ENCODE data around the gene KCNK13. TPM values are rescaled to one million over a fixed set of nuclear protein-coding genes. Genes with fewer than 3 reads are reported as not detected.
"Not testable (repeated sequence)": the region's sequence is repeated elsewhere in the genome, so short reads cannot be mapped to it uniquely, and the experiment has no call there.

The KCNK13 gene
- polyA plus RNA-seq, 10 donors, result 0.16 to 0.48 (median 0.42) TPM; not detected in 1

DNA sequence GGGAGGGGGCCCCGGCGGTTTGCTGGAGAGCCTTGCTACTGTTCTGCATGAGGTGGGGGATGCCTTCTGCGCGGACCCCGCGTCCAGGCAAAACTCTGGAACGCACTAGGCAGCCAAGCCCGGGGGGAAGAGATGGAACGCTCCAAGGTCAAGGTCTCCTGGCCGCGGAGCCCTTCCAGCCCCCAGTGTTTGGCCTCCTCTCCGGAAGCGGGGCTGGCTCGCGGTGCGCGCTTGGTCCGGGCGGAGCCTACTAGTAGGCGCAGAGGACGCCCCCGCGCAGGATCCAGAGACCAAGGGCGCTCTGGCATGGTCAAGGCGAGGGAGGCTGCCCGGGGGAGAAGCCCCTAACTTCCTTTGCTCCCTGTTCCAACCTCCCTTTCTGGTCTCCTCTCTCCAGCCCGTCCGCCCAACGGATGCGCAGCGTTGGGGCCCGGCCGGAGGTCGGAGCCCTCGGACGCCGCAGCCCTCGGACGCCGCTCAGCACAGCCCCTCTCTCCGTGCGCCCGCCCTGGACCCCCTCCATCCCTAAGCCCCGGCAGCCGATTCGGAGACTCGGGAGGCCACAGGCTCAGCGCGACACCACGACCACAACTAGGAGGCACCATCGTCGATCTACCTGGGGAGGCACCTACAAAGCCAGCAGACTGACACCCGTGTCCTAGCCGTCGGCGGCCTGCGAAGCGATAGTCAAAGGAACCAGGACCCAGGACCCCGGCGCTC is 669 bp upstream of the KCNK13 start:
- DNase-seq, result no peak

DNA sequence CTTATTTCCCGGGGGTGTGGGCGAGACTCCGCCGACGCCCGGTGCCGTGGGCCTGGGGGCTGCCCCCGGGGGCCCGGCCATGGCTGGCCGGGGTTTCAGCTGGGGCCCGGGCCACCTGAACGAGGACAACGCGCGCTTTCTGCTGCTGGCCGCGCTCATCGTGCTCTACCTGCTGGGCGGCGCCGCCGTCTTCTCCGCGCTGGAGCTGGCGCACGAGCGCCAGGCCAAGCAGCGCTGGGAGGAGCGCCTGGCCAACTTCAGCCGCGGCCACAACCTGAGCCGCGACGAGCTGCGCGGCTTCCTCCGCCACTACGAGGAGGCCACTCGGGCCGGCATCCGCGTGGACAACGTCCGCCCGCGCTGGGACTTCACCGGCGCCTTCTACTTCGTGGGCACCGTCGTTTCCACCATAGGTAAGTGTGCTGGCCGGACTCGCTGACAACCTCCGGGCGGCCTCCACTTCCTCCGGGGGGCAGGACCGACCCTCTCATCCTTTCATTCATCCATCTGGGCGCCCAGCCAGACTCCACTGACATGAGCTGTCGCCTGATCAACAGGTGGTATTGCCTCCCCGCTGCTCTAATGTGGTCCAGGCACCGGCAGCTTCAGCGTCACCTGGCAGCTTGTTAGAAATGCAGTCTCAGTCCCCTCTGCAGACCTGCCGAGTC is 467 bp downstream of the KCNK13 start:
- DNase-seq, result peak in 1 of 3 donors; percentile 48

DNA sequence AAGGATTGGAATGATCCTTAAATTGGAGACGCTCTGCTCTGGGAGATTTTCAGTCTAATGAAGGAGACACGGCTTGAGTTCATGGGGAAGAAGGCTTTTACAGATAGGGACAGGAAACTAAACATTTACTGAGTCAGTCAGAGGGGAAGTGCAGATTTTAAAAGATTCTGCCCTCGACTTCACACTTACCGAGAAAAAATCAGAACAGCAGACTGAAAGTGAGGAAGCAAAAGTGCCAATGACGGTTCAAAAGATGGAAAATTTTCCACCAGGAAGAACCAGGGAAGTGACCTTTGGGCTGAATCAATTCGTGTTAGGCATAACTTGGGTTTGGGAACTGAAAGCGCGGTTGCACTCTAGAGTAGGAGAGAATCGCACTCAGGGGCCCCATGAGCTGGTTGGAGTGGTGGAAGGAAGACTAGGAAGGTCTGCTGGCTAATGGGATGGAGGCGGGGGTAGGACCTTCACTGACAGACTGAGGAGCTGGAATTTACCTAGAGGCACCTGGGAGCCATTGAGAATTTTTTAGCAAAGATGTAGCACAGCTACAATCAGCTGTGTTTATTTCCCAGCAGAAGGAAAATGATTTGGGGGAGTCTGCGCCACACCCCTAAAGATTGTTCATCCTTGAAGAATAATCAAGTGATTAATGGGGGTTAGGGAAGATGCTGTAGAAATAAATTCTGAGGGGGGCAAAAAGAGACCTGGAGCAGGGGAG is 1.2 kb downstream of the KCNK13 start:
- peak in 1 of 3 donors; percentile 21 for DNase-seq

GRCh38 chr14:90072350-90072749 is 10.6 kb downstream of the KCNK13 start:
- no peak for DNase-seq

GRCh38 chr14:90079576-90079975 is 17.8 kb downstream of the KCNK13 start:
- no peak for DNase-seq

DNA sequence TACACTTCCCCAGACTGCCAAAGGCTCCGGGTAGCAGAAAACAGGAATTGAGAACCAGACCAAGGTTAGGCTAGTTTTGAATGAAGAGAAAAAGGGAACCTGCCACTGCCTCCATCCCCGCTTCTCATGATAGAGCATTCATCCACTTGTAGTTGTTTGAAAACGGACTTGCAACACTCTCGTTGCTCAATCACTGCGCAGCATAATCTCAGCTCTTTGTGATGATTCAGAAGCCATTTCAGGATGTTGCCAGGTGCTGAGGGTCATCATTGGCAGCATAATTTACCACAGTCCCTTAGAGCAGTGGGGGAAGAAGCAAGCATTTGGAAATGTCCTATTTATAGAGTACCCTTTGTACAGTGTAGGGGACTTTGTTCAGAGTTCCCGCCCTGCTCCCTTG is 25.6 kb downstream of the KCNK13 start:
- DNase-seq, result peak; percentile 7 to 43 (median 23)

GRCh38 chr14:90088176-90088575 is 26.4 kb downstream of the KCNK13 start:
- no peak for DNase-seq

GRCh38 chr14:90089486-90089885 is 27.7 kb downstream of the KCNK13 start:
- not testable (repeated sequence) for DNase-seq

GRCh38 chr14:90091393-90091792 is 29.6 kb downstream of the KCNK13 start:
- DNase-seq, result peak; percentile 28 to 42 (median 31)

- peak in 1 of 3 donors; percentile 31 for DNase-seq
These were observed 32.3 kb downstream of the KCNK13 start for GRCh38 chr14:90093942-90094595.

DNA sequence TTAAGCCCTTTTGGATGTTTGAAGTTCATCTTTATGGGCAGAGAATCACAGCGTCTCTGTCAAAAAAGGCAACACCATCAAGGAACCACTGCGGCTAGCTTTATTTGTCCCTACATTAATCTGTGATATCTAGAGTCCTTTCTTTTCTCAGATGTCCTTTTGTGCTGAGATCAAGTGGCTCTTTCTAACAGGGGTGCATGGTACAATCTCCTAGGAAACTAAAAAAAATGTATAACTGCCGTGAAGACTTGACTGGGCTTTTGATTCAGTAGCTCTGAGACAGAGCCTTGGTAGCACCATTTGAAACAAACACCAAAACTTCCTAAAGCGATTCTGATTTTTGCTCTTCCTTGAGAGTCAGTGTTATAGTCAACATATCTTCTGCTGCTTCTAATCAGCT is 33.3 kb downstream of the KCNK13 start:
- no peak for DNase-seq

DNA sequence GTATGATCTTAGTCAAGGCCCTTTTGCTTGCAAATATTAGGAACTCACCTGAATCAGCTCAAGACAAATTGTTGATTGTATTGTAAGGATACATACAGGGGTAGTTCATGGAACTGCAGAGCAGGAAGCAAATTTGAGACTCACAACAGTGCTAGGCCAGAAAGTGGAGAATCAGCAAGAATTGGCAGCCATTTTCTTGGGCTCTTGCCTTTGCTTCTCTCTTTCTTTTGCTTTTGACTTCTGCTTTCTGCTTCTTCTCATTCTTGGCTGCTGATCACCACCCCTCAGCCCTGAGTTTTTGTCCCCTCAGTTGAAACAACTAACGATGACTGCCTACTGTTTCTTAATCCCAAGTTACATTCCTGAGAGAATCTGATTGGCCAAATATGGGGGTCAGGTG is 34.8 kb downstream of the KCNK13 start:
- DNase-seq, result no peak

DNA sequence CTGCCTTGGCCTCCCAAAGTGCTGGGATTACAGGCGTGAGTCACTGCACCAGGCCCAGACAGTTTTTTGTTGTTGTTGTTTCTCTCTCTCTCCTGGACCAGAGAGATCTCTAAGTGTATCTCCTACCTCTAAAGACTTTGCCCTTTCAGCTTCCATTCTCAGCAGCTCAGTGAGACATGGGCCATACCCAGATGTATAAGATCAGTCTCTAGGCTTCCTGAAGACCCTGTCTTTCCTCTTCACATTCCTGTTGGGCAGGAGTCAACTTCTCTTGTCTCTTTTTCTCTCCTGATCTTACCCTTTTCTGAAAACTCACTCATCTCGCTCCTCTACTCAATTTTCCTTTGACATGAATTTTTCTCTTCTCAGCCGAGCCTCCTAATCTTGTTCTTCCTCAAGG is 42.0 kb downstream of the KCNK13 start:
- no peak for DNase-seq

GRCh38 chr14:90105756-90106155 is 44.0 kb downstream of the KCNK13 start:
- DNase-seq, result no peak

DNA sequence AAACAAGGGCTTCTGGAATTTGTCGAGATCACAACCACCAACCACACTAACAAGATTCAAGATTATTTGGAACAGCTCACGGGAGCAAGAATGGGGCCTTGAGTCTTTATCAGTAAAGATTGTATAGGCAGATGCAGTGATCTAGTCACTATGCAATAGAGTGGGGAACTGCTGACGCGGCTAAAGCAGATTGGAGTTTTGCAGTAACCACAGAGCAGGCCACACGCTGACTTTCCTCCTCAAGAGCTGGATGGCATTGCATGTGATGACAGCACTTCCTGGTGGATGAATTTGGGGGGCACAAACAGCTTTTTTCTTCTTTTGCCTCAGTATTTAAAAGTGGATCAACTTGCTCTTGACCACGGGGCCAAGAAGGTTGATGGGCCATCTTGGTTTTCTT is 46.0 kb downstream of the KCNK13 start:
- no peak for DNase-seq

- DNase-seq, result no peak
These were observed 48.1 kb downstream of the KCNK13 start for GRCh38 chr14:90109858-90110257.

DNA sequence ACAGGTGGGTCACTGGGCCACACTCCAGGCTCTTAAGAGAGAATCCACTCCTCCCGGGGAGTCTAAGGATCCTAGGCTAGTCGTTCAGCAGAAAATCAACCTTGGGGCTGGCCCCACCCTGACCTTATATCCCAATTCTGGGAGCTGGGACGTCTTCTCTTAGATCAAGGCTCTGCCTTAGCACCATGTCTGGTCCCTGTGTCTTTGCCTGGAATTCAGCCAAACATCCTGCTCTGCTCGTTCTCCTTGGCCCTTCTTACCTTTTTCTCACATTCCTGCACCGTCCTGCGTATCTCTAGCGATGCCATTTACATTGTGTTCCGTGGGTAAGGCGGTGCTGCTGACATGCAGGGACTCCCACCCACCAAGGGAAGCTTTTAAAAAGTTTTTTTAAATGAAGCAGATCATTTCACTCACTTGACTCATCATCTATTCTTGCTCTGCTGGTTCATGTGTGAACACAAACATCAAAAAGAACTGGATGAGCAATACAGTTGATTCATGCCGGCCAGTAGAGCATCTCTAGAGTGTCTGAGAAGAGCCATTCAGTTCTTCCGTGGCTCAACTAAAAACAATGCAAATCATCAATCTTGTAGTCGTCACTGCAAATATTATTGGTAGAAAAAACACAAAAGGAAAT is 50.2 kb downstream of the KCNK13 start:
- peak in 1 of 3 donors; percentile 53 for DNase-seq

DNA sequence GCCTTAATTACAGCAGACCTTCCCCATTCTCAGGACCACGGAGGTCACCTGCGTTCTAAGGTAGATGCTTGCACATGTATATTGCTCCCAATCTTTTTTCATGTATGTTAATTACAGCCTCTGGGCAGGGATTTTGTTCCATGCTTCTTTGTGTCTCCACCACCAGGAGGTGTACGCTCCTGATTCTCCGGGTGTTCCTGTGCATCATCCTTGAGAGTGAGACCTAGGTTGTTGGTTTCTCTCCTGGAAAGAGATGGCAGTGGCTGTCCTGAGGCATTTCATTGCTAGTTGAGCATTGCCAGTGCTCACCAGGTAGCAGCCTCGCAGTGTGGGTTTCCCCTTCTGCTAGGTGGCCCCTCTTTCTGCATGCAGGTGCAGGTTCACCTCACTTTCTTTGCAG is 52.8 kb downstream of the KCNK13 start:
- DNase-seq, result no peak

- DNase-seq, result no peak
These were observed 54.0 kb downstream of the KCNK13 start for GRCh38 chr14:90115780-90116179.

- DNase-seq, result no peak
These were observed 54.6 kb downstream of the KCNK13 start for GRCh38 chr14:90116444-90116843.

DNA sequence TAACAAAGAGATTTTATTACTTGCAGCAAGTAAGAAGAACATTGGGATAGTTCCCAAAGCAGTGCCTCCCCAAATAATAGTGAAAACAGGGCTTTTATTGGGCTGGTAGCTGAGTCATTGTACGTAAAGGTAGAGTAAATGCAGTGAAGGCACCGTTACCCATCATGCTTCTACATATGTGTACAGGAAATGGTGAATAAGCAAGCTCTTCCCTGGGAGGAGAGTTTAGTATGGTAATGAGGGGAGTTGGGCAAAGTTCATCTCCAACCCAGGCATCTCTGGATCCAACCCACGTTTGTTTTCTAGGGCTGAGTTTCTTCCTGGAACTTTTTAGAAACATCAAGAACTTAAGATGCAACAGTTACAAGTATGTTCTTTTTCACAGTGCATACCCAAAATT is 56.2 kb downstream of the KCNK13 start:
- DNase-seq, result no peak

GRCh38 chr14:90126260-90126659 is 64.5 kb downstream of the KCNK13 start:
- no peak for DNase-seq
